HCT116 (cell line): ENCODE measurements around the gene PGA4. TPM values are rescaled to one million over a fixed set of nuclear protein-coding genes. Genes with fewer than 3 reads are reported as not detected.

Experiments
- ATAC-seq: fragments of 200-7000 bp; cut with Tn5 transposase; 2 replicates; pipeline ENCODE4 v1.9.1; 2020; ENCODE audit warnings: mild to moderate bottlenecking, moderate library complexity
- BruUV-seq: library from RNA; stranded (reverse); fragments of 400-500 nt; replicated peaks from 2 replicates; lab custom pipeline; 2021; lab: Mats Ljungman, UMichigan
- CTCF ChIA-PET: fragments of 300-600 bp; sonication (Branson Sonifier 250); formaldehyde crosslinking; loops from one replicate; lab custom pipeline; 2021; ENCODE audit warnings: antibody characterized with exemption; lab: Charles Lee
- POLR2A ChIA-PET: fragments of 300-600, 350-600 bp; sonication (Branson Sonifier 250); formaldehyde crosslinking; loops from one replicate; lab custom pipeline; 2021; ENCODE audit warnings: antibody characterized with exemption; lab: Charles Lee
- RAD21 ChIA-PET, 2 experiments: fragments of 300-600 bp; sonication (Branson Sonifier 250); formaldehyde crosslinking; loops; one replicate each; lab custom pipeline; 2023; ENCODE audit warnings: low total read pairs in 2 of 2; ENCODE audit not compliant: uncharacterized antibody in 2 of 2, unreplicated experiment in 2 of 2, low non-redundant PET in 1 of 2; lab: Charles Lee
- DNase-seq: peaks from one replicate; pipeline ENCODE4 v3.0.0-alpha.2; 2010; ENCODE audit warnings: low read depth, low spot score
- H2AFZ ChIP-seq: fragments of 200-600 bp; shearing (Covaris generic), sonication (generic); 2 replicates; pipeline ENCODE4 v1.6.1; 2017; ENCODE audit warnings: low read depth, mixed run types, mixed read lengths, antibody characterized with exemption, low read length; ENCODE audit not compliant: poor library complexity, severe bottlenecking
- H3K27ac ChIP-seq: 2 replicates; pipeline ENCODE4 v1.5.1; 2012; ENCODE audit warnings: low read depth, low read length
- H3K27me3 ChIP-seq: fragments of 200-600 bp; sonication (generic); 2 replicates; pipeline ENCODE4 v1.6.1; 2016; ENCODE audit warnings: mixed run types, low read length, mixed read lengths; ENCODE audit not compliant: insufficient read depth
- H3K36me3 ChIP-seq, 2 experiments: fragments of 200-500 bp in 1 of 2; fragments of 200-600 bp in 1 of 2; sonication (Bioruptor generic) in 1 of 2; sonication (generic) in 1 of 2; 2 replicates each; pipeline versions ENCODE4 v1.5.1 to v1.6.1; 2014 to 2016; ENCODE audit warnings: low read length in 2 of 2, inconsistent platforms in 1 of 2, mixed read lengths in 1 of 2, mixed run types in 1 of 2; ENCODE audit not compliant: insufficient read depth in 2 of 2, control insufficient read depth in 1 of 2
- H3K4me1 ChIP-seq, 2 experiments: fragments of 200-600 bp in 1 of 2; sonication (generic) in 1 of 2; 2 replicates each; pipeline versions ENCODE4 v1.5.1 to v1.6.1; 2012 to 2017; ENCODE audit warnings: low read length in 2 of 2, inconsistent platforms in 1 of 2, mild to moderate bottlenecking in 1 of 2, mixed read lengths in 1 of 2, mixed run types in 1 of 2, moderate library complexity in 1 of 2; ENCODE audit not compliant: insufficient read depth in 2 of 2, control insufficient read depth in 1 of 2
- H3K4me2 ChIP-seq: fragments of 200-600 bp; sonication (generic); 2 replicates; pipeline ENCODE4 v1.6.1; 2017; ENCODE audit warnings: mixed run types, low read length, mixed read lengths
- H3K4me3 ChIP-seq, 2 experiments: fragments of 200-600 bp in 1 of 2; sonication (generic) in 1 of 2; replicated peaks in 1 of 2; 2 replicates each; pipeline ENCODE4 v1.5.1; 2011 to 2016; ENCODE audit warnings: low read length in 2 of 2, control low read depth in 1 of 2, low read depth in 1 of 2, mild to moderate bottlenecking in 1 of 2, mixed read lengths in 1 of 2, mixed run types in 1 of 2
- H3K79me2 ChIP-seq: fragments of 200-600 bp; sonication (generic); 2 replicates; pipeline ENCODE4 v1.6.1; 2017; ENCODE audit warnings: mild to moderate bottlenecking, mixed run types, low read length, moderate library complexity, mixed read lengths; ENCODE audit not compliant: insufficient read depth
- H3K9ac ChIP-seq: fragments of 200-600 bp; sonication (generic); 2 replicates; pipeline ENCODE4 v1.6.1; 2016; ENCODE audit warnings: low read length, mixed read lengths
- H3K9me2 ChIP-seq: fragments of 200-600 bp; sonication (generic), shearing (Covaris generic); 2 replicates; pipeline ENCODE4 v1.6.1; 2017; ENCODE audit warnings: mixed run types, mild to moderate bottlenecking, moderate library complexity; ENCODE audit not compliant: insufficient read depth
- H3K9me3 ChIP-seq, 2 experiments: fragments of 200-500 bp in 1 of 2; fragments of 200-600 bp in 1 of 2; sonication (Bioruptor generic) in 1 of 2; sonication (generic) in 1 of 2; 2 replicates each; pipeline ENCODE4 v1.6.1; 2014 to 2017; ENCODE audit warnings: low read length in 2 of 2, mixed read lengths in 2 of 2, inconsistent platforms in 1 of 2, low read depth in 1 of 2, mild to moderate bottlenecking in 1 of 2, mixed run types in 1 of 2, moderate library complexity in 1 of 2; ENCODE audit not compliant: control insufficient read depth in 1 of 2, insufficient read depth in 1 of 2
- H4K20me1 ChIP-seq: fragments of 200-600 bp; sonication (generic), shearing (Covaris generic); 2 replicates; pipeline ENCODE4 v1.6.1; 2017; ENCODE audit warnings: mixed run types, mild to moderate bottlenecking, moderate library complexity; ENCODE audit not compliant: insufficient read depth
- CBX3 ChIP-seq: IDR thresholded peaks from 2 replicates; pipeline ENCODE4 v1.6.1; 2012; ENCODE audit warnings: low read depth
- CEBPB ChIP-seq: IDR thresholded peaks from 2 replicates; pipeline ENCODE4 v1.6.1; 2012; ENCODE audit warnings: low read depth
- EZH2phosphoT487 ChIP-seq: fragments of 200-600 bp; IDR thresholded peaks from 2 replicates; pipeline ENCODE4 v1.6.1; 2018; ENCODE audit warnings: antibody characterized with exemption, borderline replicate concordance
- FOSL1 ChIP-seq: IDR thresholded peaks from 2 replicates; pipeline ENCODE4 v1.6.1; 2012; ENCODE audit warnings: low read depth
- JUND ChIP-seq: IDR thresholded peaks from 2 replicates; pipeline ENCODE4 v1.6.1; 2012
- POLR2A ChIP-seq: IDR thresholded peaks from 2 replicates; pipeline ENCODE4 v1.7.0; 2011; ENCODE audit warnings: borderline replicate concordance; ENCODE audit not compliant: insufficient read depth, insufficient read length; ENCODE audit errors: extremely low read depth
- POLR2AphosphoS5 ChIP-seq: IDR thresholded peaks from 2 replicates; pipeline ENCODE4 v1.6.1; 2011; ENCODE audit warnings: mild to moderate bottlenecking, low read depth, low read length, moderate library complexity
- SP1 ChIP-seq: IDR thresholded peaks from 2 replicates; pipeline ENCODE4 v1.6.1; 2012; ENCODE audit warnings: low read depth
- YY1 ChIP-seq: IDR thresholded peaks from 2 replicates; pipeline ENCODE4 v1.6.1; 2011; ENCODE audit warnings: low read length, low read depth, moderate library complexity, mild to moderate bottlenecking; ENCODE audit not compliant: insufficient replicate concordance; ENCODE audit errors: extremely low read depth
- ZBTB33 ChIP-seq: IDR thresholded peaks from 2 replicates; pipeline ENCODE4 v1.6.1; 2011; ENCODE audit warnings: mild to moderate bottlenecking, low read length, moderate library complexity; ENCODE audit not compliant: insufficient replicate concordance; ENCODE audit errors: extremely low read depth
- ZFX ChIP-seq: fragments of 450-650 bp; IDR thresholded peaks from 2 replicates; pipeline ENCODE4 v1.6.1; 2017
- intact Hi-C: fragments of 100-400 bp; cut with micrococcal nuclease; formaldehyde crosslinking; loops from 2 replicates; pipeline ENCODE4 v1.10.0; 2022
- total RNA-seq: library from RNA; stranded (reverse); gene quantifications from one replicate; pipeline ENCODE4 v1.2.1, GENCODE V29; 2021; ENCODE audit not compliant: unreplicated experiment
- TF ChIP-seq, protein P1 (sequence below): IDR thresholded peaks from 2 replicates; pipeline ENCODE4 v1.6.1; 2012

Gene PGA4
- total RNA-seq, 1 experiment from 2014 or later, result not detected

DNA sequence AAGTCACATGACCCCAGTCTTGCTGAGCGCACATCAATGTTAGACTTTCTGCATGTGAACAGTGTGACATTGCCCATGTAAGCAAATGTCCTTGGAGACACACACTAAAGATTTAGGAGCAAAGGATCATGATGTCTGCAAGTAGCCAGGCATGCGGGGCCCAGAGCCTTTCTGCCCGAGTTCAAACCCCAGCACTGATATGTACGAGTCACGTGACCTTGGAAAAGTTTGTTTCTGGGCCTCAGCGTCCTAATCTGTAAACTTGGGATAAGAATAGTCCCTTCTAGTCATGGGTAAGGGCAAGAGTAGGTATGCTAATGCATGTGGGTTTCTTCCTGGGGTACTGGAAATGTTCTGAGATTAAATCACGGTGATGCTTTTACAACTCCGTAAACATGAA, 35.6 kb upstream of the PGA4 start:
- Histone ChIP-seq H3K36me3 (no peaks in the 10 kb centered on the region), H3K27me3 (no peaks in the 10 kb centered on the region), H3K4me2 (no peak overlapping the region), H3K4me3 (no peak overlapping the region), H2AFZ (peak overlapping the region; percentile 50), H3K27ac (no peak overlapping the region), H3K4me1 (no peaks in the 10 kb centered on the region), H3K79me2 (no peaks in the 10 kb centered on the region), H3K9me2 (no peaks in the 10 kb centered on the region), H3K9me3 (no peaks in the 10 kb centered on the region), H4K20me1 (no peaks in the 10 kb centered on the region), H3K9ac (no peak overlapping the region)
- ChIA-PET RAD21 (interaction anchor here in 1 of 2 experiments (0.6 kb wide), 1 partner anchor 354 kb away, joined by 4 read pairs; no protein-coding TSS in a partner anchor), CTCF (interaction anchor here (0.6 to 3.2 kb wide), 5 partner anchors 58 to 355 kb away, joined by 3 to 11 read pairs (median 3); partner anchors contain the start of gene CD6), POLR2A (no interaction called here)
- DNase-seq (no peak), ATAC-seq (no peak)
- intact Hi-C loops, result loop anchor here (2.0 to 10.0 kb wide), 4 partner anchors 104 to 412 kb away; partner anchors contain the start of genes CD6 and TMEM109
- no TSS peak for BruUV-seq
- TF ChIP-seq FOSL1 (no peak), ZFX (no peak), CBX3 (no peak), POLR2A (no peak), JUND (no peak), CEBPB (no peak), POLR2AphosphoS5 (no peak), ZBTB33 (no peak), EZH2phosphoT487 (no peak), SP1 (no peak), YY1 (no peak)
- TF ChIP-seq, protein P1, sequence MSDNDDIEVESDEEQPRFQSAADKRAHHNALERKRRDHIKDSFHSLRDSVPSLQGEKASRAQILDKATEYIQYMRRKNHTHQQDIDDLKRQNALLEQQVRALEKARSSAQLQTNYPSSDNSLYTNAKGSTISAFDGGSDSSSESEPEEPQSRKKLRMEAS, result no peak
